ENCODE measurements around the gene KIF3A. TPM values are rescaled to one million over a fixed set of nuclear protein-coding genes. Genes with fewer than 3 reads are reported as not detected.

Gene KIF3A
- polyA plus RNA-seq, 1 of the 3 experiments (the other 2 are of a cell fraction): 5.1 TPM

GRCh38 chr5:132659598-132660493 is 77.5 kb downstream of the KIF3A start:
- POLR2A ChIA-PET: no interaction called here
- no peaks in the 10 kb centered on the region for H3K79me2 ChIP-seq (ENCODE audit: insufficient read depth)
- H3K9me2 ChIP-seq: no peaks in the 10 kb centered on the region
- H3K36me3 ChIP-seq (replicated peaks in 1 of 2; ENCODE audit: control insufficient read depth in 1 of 2, insufficient read depth in 2 of 2, low read length in 1 of 2): no peaks in the 10 kb centered on the region
- H3K9ac ChIP-seq: no peak overlapping the region
- CTCF ChIA-PET: interaction anchor here (0.7 to 1.5 kb wide), 6 partner anchors 9 to 158 kb away, joined by 3 to 4 read pairs (median 3); no protein-coding TSS in a partner anchor
- WGBS (ENCODE audit: low lambda C conversion rate): 94% methylated on average over 16 of the region's 23 CpGs
- no peak overlapping the region for H3K27ac ChIP-seq (ENCODE audit: low read depth in 2 of 2, low read length in 1 of 2)
- no peak overlapping the region for H2AFZ ChIP-seq (ENCODE audit: low read depth)
- no peaks in the 10 kb centered on the region for H3K27me3 ChIP-seq (ENCODE audit: insufficient read depth)
- no peak overlapping the region for H3K4me3 ChIP-seq (ENCODE audit: low read depth in 2 of 2, low read length in 1 of 2)
- peaks cover 0 to 9% of the 10 kb centered on the region in 2 experiments; a peak in 1 of 4 replicates for H3K4me1 ChIP-seq (ENCODE audit: control insufficient read depth in 1 of 2, insufficient read depth in 2 of 2, low read depth in 1 of 2, low read length in 1 of 2)
- no peak overlapping the region for H3K4me2 ChIP-seq
- no peaks in the 10 kb centered on the region for H3F3A ChIP-seq (replicated peaks; ENCODE audit: insufficient read depth)
- H3K9me3 ChIP-seq: no peaks in the 10 kb centered on the region
- no peaks in the 10 kb centered on the region for H4K20me1 ChIP-seq (ENCODE audit: insufficient read depth)
- no peak for TF ChIP-seq NFIC (IDR thresholded peaks at IDR 0.05; ENCODE audit: borderline replicate concordance)
- TF ChIP-seq YY1 (IDR thresholded peaks at IDR 0.05; ENCODE audit: low read depth): no peak
- no peak for TF ChIP-seq JUND (IDR thresholded peaks at IDR 0.05)
- no peak for TF ChIP-seq ZBTB33 (IDR thresholded peaks at IDR 0.05; ENCODE audit: borderline replicate concordance, low read depth)
- no peak for TF ChIP-seq FOXJ3 (CRISPR knock-in tag; IDR thresholded peaks at IDR 0.05)
- no peak for TF ChIP-seq POLR2AphosphoS5 (IDR thresholded peaks at IDR 0.05; ENCODE audit: low read depth, low read length)
- no peak for TF ChIP-seq RCOR1 (IDR thresholded peaks at IDR 0.05; ENCODE audit: low read length)
- TF ChIP-seq GATA2 (CRISPR knock-in tag; IDR thresholded peaks at IDR 0.05): no peak
- no peak for TF ChIP-seq SIN3A (IDR thresholded peaks at IDR 0.05; ENCODE audit: borderline replicate concordance, low read depth, low read length)
- no peak for TF ChIP-seq ELF1 (IDR thresholded peaks at IDR 0.05)
- TF ChIP-seq EP300 (IDR thresholded peaks at IDR 0.05; ENCODE audit: borderline replicate concordance in 1 of 2, low read depth in 1 of 2, low read length in 1 of 2): no peak
- TF ChIP-seq RFX5 (IDR thresholded peaks at IDR 0.05; ENCODE audit: low read length): no peak
- TF ChIP-seq, protein P1, sequence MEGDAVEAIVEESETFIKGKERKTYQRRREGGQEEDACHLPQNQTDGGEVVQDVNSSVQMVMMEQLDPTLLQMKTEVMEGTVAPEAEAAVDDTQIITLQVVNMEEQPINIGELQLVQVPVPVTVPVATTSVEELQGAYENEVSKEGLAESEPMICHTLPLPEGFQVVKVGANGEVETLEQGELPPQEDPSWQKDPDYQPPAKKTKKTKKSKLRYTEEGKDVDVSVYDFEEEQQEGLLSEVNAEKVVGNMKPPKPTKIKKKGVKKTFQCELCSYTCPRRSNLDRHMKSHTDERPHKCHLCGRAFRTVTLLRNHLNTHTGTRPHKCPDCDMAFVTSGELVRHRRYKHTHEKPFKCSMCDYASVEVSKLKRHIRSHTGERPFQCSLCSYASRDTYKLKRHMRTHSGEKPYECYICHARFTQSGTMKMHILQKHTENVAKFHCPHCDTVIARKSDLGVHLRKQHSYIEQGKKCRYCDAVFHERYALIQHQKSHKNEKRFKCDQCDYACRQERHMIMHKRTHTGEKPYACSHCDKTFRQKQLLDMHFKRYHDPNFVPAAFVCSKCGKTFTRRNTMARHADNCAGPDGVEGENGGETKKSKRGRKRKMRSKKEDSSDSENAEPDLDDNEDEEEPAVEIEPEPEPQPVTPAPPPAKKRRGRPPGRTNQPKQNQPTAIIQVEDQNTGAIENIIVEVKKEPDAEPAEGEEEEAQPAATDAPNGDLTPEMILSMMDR (IDR thresholded peaks at IDR 0.05): no peak
- TF ChIP-seq, protein P2, sequence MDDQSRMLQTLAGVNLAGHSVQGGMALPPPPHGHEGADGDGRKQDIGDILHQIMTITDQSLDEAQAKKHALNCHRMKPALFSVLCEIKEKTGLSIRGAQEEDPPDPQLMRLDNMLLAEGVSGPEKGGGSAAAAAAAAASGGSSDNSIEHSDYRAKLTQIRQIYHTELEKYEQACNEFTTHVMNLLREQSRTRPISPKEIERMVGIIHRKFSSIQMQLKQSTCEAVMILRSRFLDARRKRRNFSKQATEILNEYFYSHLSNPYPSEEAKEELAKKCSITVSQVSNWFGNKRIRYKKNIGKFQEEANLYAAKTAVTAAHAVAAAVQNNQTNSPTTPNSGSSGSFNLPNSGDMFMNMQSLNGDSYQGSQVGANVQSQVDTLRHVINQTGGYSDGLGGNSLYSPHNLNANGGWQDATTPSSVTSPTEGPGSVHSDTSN (IDR thresholded peaks at IDR 0.05): no peak
- TF ChIP-seq TAF1 (IDR thresholded peaks at IDR 0.05; ENCODE audit: borderline replicate concordance, low read depth, low read length): no peak
- no peak for TF ChIP-seq MEF2A (IDR thresholded peaks at IDR 0.05; ENCODE audit: borderline replicate concordance, low read depth)
- no peak for DNase-seq

Data from SK-N-SH (cell line).